Breast epithelium (tissue), 4 donors: Measurements from ENCODE around the gene CATSPER1. TPM values are rescaled to one million over a fixed set of nuclear protein-coding genes. Genes with fewer than 3 reads are reported as not detected.

Source experiments
- DNase-seq, 2 donors: peaks; one replicate each; pipeline ENCODE4 v3.0.0-alpha.2; 2019; ENCODE audit warnings: low spot score in 2 of 2
- H3K27ac ChIP-seq, 2 donors: fragments of 200-600 bp; sonication (generic) in 1 of 2; one replicate each; pipeline ENCODE4 v1.5.1; 2016 to 2019; ENCODE audit warnings: mild to moderate bottlenecking in 1 of 2
- H3K27me3 ChIP-seq, 2 donors: fragments of 200-600 bp; sonication (generic) in 1 of 2; one replicate each; pipeline versions ENCODE4 v1.5.1 to v1.6.0; 2017 to 2019; ENCODE audit warnings: control low read depth in 1 of 2, mild to moderate bottlenecking in 1 of 2
- H3K36me3 ChIP-seq: fragments of 200-600 bp; one replicate; pipeline ENCODE4 v1.5.1; 2019
- H3K4me1 ChIP-seq, 2 donors: fragments of 200-600 bp; sonication (generic); one replicate each; pipeline ENCODE4 v1.5.1; 2016 to 2019; ENCODE audit warnings: control low read depth in 1 of 2
- H3K4me3 ChIP-seq, 3 donors: fragments of 200-600 bp; sonication (generic); 1 replicate in 2 of 3; 2 replicates in 1 of 3; pipeline ENCODE4 v1.5.1; 2016 to 2019; ENCODE audit warnings: mild to moderate bottlenecking in 3 of 3, moderate library complexity in 2 of 3
- H3K9me3 ChIP-seq, 2 donors: fragments of 200-600 bp; sonication (generic) in 1 of 2; one replicate each; pipeline ENCODE4 v1.5.1; 2016 to 2019; ENCODE audit warnings: control low read depth in 1 of 2
- CTCF ChIP-seq, 3 donors: fragments of 450-650 bp; IDR thresholded peaks; one replicate each; pipeline ENCODE4 v1.5.1; 2016 to 2017; ENCODE audit warnings: antibody characterized with exemption in 3 of 3, mild to moderate bottlenecking in 3 of 3, moderate library complexity in 3 of 3
- POLR2A ChIP-seq: fragments of 450-650 bp; IDR thresholded peaks from one replicate; pipeline ENCODE4 v1.6.1; 2016; ENCODE audit warnings: antibody characterized with exemption, mild to moderate bottlenecking, moderate library complexity
- POLR2AphosphoS5 ChIP-seq, 3 donors: sonication (generic); formaldehyde crosslinking; IDR thresholded peaks; one replicate each; pipeline ENCODE4 v1.6.1; 2017; ENCODE audit warnings: antibody characterized with exemption in 3 of 3
- intact Hi-C: fragments of 100-400 bp; cut with DNase I; formaldehyde crosslinking; loops from one replicate; pipeline ENCODE4 v1.15.1; 2023; ENCODE audit warnings: low total_unique reads
- total RNA-seq, 3 donors: library from RNA; depleted of rRNA; stranded (reverse); fragments of >200 nt; gene quantifications; one replicate each; pipeline ENCODE4 v1.1.0, GENCODE V29; 2016

The CATSPER1 gene
- total RNA-seq, 3 donors from 2014 or later: 0.32 to 1.3 TPM; not detected in 1

DNA sequence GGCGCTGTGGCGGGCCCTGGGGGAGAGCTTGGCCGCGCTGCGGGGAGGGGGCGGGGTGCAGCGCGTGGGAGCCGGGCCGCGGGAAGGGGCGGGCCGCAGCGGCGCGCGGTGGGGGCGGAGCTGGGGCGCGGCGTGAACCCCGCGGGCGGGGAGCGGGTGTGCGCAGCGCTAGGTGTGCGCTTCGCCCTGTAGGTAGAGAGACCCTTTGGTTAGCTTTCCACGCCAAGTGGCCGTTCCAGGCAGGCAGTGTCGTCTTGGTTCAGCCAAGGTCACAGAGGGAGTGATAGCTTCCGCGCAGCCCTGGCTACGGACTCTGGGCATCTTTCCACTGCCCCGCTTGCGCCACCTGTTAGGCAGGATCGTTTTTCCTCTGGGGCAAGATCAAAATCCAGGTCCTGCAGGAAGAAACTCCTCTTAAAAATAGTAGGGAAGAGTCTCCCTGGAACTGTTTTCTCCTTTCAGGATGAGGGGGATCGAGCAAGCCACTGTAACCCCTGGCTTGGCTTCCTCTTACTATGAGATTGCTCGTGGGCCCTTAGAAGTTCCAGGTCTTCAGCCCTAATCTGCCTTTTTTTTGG, 23.5 kb downstream of the CATSPER1 start:
- H3K27me3 ChIP-seq: no peaks in the 10 kb centered on the region
- peak overlapping the region; percentile 80 to 96 (median 95) for H3K4me3 ChIP-seq
- intact Hi-C loops: no loop called here
- H3K27ac ChIP-seq: peak overlapping the region; percentile 91 to 92
- H3K4me1 ChIP-seq: peaks cover 0 to 9% of the 10 kb centered on the region in 2 donors
- TF ChIP-seq POLR2AphosphoS5 (IDR thresholded peaks at IDR 0.05) (no peak), POLR2A (no peak), CTCF (IDR thresholded peaks at IDR 0.05) (no peak)
- no peaks in the 10 kb centered on the region for H3K36me3 ChIP-seq
- no peaks in the 10 kb centered on the region for H3K9me3 ChIP-seq
- DNase-seq: peak; percentile 57 to 71

GRCh38 chr11:66001942-66002647, 24.2 kb downstream of the CATSPER1 start, which contains the start of the genes BANF1 and EIF1AD:
BANF1 (plus strand) TSS chr11:66002503; CDS start chr11:66003251, 748 bp downstream.
EIF1AD (minus strand) TSS chr11:66002157; CDS start chr11:66000389, 1,768 bp downstream.
- no peak for TF ChIP-seq CTCF (IDR thresholded peaks at IDR 0.05)
- peak; percentile 93 to 98 (median 97) for TF ChIP-seq POLR2AphosphoS5 (IDR thresholded peaks at IDR 0.05)
- peak; percentile 46 for TF ChIP-seq POLR2A
- H3K36me3 ChIP-seq: no peaks in the 10 kb centered on the region
- peak; percentile 88 to 91 for DNase-seq
- peak within 1 kb of the TSS; percentile 91 to 92 for H3K27ac ChIP-seq
- peaks cover 0 to 9% of the 10 kb centered on the region in 2 donors for H3K4me1 ChIP-seq
- H3K27me3 ChIP-seq: no peaks in the 10 kb centered on the region
- H3K9me3 ChIP-seq: no peaks in the 10 kb centered on the region
- intact Hi-C loops: no loop called here
- H3K4me3 ChIP-seq: peak within 1 kb of the TSS; percentile 80 to 96 (median 95)

DNA sequence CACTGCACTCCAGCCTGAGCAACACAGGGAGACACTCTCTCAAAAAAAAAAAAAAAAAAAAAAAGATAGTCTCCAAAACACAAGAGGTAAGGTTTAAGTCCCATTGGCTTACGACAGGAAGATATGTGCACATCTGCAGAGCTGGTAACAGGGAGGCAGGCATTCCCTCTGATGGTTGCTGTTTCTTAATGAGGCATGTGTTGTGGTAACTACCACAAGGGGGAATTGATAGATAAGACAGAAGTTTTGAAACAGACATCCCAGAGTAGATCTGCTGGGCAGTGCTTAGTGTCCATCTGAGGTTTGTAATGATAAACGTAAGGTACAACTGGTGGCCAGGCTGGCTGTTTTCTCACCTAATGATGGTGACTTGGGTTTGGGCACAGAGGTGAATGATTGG, 29.0 kb downstream of the CATSPER1 start:
- H3K4me3 ChIP-seq: no peak overlapping the region
- TF ChIP-seq CTCF (IDR thresholded peaks at IDR 0.05) (no peak), POLR2A (no peak), POLR2AphosphoS5 (IDR thresholded peaks at IDR 0.05) (no peak)
- H3K9me3 ChIP-seq: no peaks in the 10 kb centered on the region
- peaks cover 0 to 4% of the 10 kb centered on the region in 2 donors for H3K4me1 ChIP-seq
- H3K27me3 ChIP-seq: no peaks in the 10 kb centered on the region
- intact Hi-C loops: no loop called here
- no peaks in the 10 kb centered on the region for H3K36me3 ChIP-seq
- no peak for DNase-seq
- no peak overlapping the region for H3K27ac ChIP-seq

- TF ChIP-seq CTCF (IDR thresholded peaks at IDR 0.05): no peak
- TF ChIP-seq POLR2AphosphoS5 (IDR thresholded peaks at IDR 0.05): no peak
- TF ChIP-seq POLR2A: no peak
- H3K36me3 ChIP-seq: no peaks in the 10 kb centered on the region
- intact Hi-C loops: no loop called here
- no peaks in the 10 kb centered on the region for H3K27me3 ChIP-seq
- no peak overlapping the region for H3K27ac ChIP-seq
- H3K4me1 ChIP-seq: no peaks in the 10 kb centered on the region
- no peak overlapping the region for H3K4me3 ChIP-seq
- DNase-seq: no peak
- H3K9me3 ChIP-seq: no peaks in the 10 kb centered on the region
These were observed 34.2 kb downstream of the CATSPER1 start for GRCh38 chr11:65992056-65992455.
